Activated B cell treated with CpG ODN at 0.5 μM for 24 hours (primary cell): ENCODE data around the gene SMIM20. TPM values are rescaled to one million over a fixed set of nuclear protein-coding genes. Genes with fewer than 3 reads are reported as not detected.

ENCODE experiments used
- ATAC-seq: fragments of 200-7000 bp; cut with Tn5 transposase; one replicate; pipeline ENCODE4 v1.10.0; 2021; ENCODE audit warnings: low read depth, mild to moderate bottlenecking, moderate library complexity
- CTCF ChIA-PET: fragments of 350-600 bp; sonication (Branson Sonifier 250); formaldehyde crosslinking; loops from one replicate; lab custom pipeline; 2021; ENCODE audit warnings: antibody characterized with exemption; lab: Charles Lee
- POLR2A ChIA-PET: fragments of 350-600 bp; sonication (Branson Sonifier 250); formaldehyde crosslinking; loops from one replicate; lab custom pipeline; 2021; ENCODE audit warnings: antibody characterized with exemption; lab: Charles Lee
- DNase-seq: peaks from one replicate; pipeline ENCODE4 v3.0.0; 2022
- H3K27ac Mint-ChIP-seq: one replicate; pipeline ENCODE4 v1.8.0; 2020; ENCODE audit warnings: mixed read lengths
- H3K27me3 Mint-ChIP-seq: one replicate; pipeline ENCODE4 v1.8.0; 2021; ENCODE audit warnings: mixed read lengths
- H3K36me3 Mint-ChIP-seq: one replicate; pipeline ENCODE4 v1.8.0; 2021; ENCODE audit warnings: low read depth, mixed read lengths
- H3K4me1 Mint-ChIP-seq: one replicate; pipeline ENCODE4 v1.8.0; 2021; ENCODE audit warnings: mixed read lengths
- H3K4me3 Mint-ChIP-seq: one replicate; pipeline ENCODE4 v1.8.0; 2020; ENCODE audit warnings: mild to moderate bottlenecking, mixed read lengths
- H3K9me3 Mint-ChIP-seq: one replicate; pipeline ENCODE4 v1.8.0; 2020; ENCODE audit warnings: mixed read lengths
- CTCF ChIP-seq: fragments of 200-600 bp; IDR thresholded peaks from one replicate; pipeline ENCODE4 v1.8.0; 2022; ENCODE audit warnings: antibody characterized with exemption, mild to moderate bottlenecking
- intact Hi-C: fragments of 100-400 bp; cut with micrococcal nuclease; formaldehyde crosslinking; loops from one replicate; pipeline ENCODE4 v1.15.1; 2024
- total RNA-seq: library from RNA; stranded (reverse); gene quantifications from 2 replicates; pipeline ENCODE4 v1.2.3, GENCODE V29; 2022

The SMIM20 gene
- total RNA-seq, 1 donor from 2014 or later: 18.7 TPM

- intact Hi-C loops: no loop called here
- Mint-ChIP-seq H3K27ac (no peak overlapping the region), H3K4me3 (no peak overlapping the region), H3K36me3 (no peaks in the 10 kb centered on the region), H3K9me3 (no peaks in the 10 kb centered on the region), H3K27me3 (peaks cover 2% of the 10 kb centered on the region), H3K4me1 (no peaks in the 10 kb centered on the region)
- POLR2A ChIA-PET: no interaction called here
- DNase-seq (no peak), ATAC-seq (no peak)
- CTCF ChIA-PET: no interaction called here
- no peak for TF ChIP-seq CTCF
Measured at GRCh38 chr4:25958110-25958509, 44.1 kb downstream of the SMIM20 start.

GRCh38 chr4:25962393-25962792 lies 48.4 kb downstream of the SMIM20 start:
- Mint-ChIP-seq H3K27ac (no peak overlapping the region), H3K27me3 (no peaks in the 10 kb centered on the region), H3K9me3 (no peaks in the 10 kb centered on the region), H3K4me1 (no peaks in the 10 kb centered on the region), H3K4me3 (no peak overlapping the region), H3K36me3 (no peaks in the 10 kb centered on the region)
- ATAC-seq: no peak
- CTCF ChIA-PET: no interaction called here
- POLR2A ChIA-PET: no interaction called here
- no peak for TF ChIP-seq CTCF
- intact Hi-C loops: no loop called here
- DNase-seq: no peak

DNA sequence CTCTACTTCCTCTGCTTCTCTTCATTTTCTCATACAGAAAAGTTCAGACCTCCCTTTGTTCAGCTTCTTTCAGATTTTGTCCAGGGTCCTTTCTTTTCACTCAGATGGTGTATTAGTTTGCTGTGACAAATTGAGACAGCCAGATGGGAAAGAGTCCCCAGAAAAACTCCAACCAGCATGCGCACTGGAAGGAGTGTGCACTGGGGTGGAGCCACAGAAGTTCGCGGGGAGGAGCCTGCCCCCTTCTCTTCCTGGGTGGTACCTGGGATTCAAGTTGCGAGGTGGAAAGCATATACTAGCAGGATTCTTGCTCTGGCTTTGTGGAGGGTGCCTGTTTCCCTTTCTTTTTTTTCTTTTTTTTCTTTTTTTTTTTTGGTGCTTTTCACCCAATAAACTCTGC lies 51.6 kb downstream of the SMIM20 start:
- Mint-ChIP-seq H3K4me1 (peaks cover 24% of the 10 kb centered on the region), H3K27ac (no peak overlapping the region), H3K27me3 (no peaks in the 10 kb centered on the region), H3K36me3 (no peaks in the 10 kb centered on the region), H3K9me3 (no peaks in the 10 kb centered on the region), H3K4me3 (no peak overlapping the region)
- no peak for TF ChIP-seq CTCF
- POLR2A ChIA-PET: no interaction called here
- ATAC-seq (no peak), DNase-seq (no peak)
- CTCF ChIA-PET: no interaction called here
- intact Hi-C loops: no loop called here

DNA sequence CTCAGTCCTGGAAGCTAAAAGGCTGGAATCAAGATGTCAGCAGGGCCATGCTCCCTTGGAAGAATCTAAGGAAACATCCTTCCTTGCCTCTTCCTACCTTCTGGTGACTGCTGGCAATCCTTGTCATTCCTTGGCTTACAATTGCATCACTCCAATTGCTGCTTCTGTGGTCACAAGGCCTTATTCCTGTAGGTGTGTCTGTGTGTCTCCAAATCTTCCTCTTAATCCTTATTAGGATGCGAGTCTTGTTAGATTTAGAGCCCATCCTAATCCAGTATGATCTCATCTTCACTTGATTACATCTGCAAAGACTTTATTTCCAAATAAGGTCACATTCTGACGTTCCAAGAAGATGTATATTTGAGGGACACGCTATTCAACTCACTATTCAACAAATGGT lies 52.2 kb downstream of the SMIM20 start:
- TF ChIP-seq CTCF: no peak
- no peaks in the 10 kb centered on the region for H3K27me3 Mint-ChIP-seq
- CTCF ChIA-PET: no interaction called here
- H3K4me3 Mint-ChIP-seq: no peak overlapping the region
- ATAC-seq: no peak
- H3K9me3 Mint-ChIP-seq: no peaks in the 10 kb centered on the region
- no peak for DNase-seq
- H3K27ac Mint-ChIP-seq: no peak overlapping the region
- H3K36me3 Mint-ChIP-seq: no peaks in the 10 kb centered on the region
- peaks cover 24% of the 10 kb centered on the region for H3K4me1 Mint-ChIP-seq
- POLR2A ChIA-PET: no interaction called here
- intact Hi-C loops: no loop called here

DNA sequence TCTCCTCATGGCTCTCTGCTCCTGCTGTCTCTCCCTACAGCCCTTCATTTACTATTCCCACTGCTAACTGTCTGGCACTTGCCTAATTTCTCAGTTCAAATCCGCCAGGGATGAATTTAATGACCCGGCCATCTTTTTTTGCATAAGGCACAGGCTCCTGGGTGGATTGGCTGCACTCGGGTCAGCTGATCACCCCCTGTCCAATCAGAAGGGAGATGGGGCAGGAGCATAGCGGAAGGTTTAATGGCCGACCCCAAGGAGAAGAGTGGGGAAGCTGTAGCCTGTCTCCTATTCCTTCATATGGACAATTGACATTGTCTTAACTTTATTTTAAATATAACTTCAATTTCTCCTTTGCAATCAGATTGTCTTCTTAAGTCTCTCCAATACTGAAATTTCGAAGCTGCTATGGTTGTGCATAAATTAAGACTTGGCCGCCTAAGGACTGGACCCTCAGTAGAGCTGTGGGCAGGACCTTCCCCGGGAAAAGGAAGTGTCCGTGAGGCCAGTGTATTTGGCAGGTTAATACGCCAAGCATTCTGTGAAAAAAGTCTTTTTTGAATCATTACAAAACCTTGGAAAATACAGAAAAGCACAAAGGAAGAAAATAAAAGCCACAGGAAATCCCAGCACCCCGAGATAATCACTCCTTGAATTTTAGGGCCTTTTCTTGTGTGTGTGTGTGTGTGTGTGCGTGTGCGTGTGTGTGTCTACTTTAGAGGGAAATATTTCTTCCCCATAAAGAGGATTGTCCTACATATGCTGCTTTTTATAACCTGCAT lies 55.5 kb downstream of the SMIM20 start:
- H3K4me1 Mint-ChIP-seq: peaks cover 25% of the 10 kb centered on the region
- POLR2A ChIA-PET: no interaction called here
- H3K27ac Mint-ChIP-seq: peak overlapping the region; percentile 12
- H3K27me3 Mint-ChIP-seq: no peaks in the 10 kb centered on the region
- ATAC-seq (no peak), DNase-seq (no peak)
- no peak for TF ChIP-seq CTCF
- H3K9me3 Mint-ChIP-seq: no peaks in the 10 kb centered on the region
- intact Hi-C loops: no loop called here
- no peaks in the 10 kb centered on the region for H3K36me3 Mint-ChIP-seq
- CTCF ChIA-PET: interaction anchor here (3.6 kb wide), 1 partner anchor 18 kb away, joined by 19 read pairs; no protein-coding TSS in a partner anchor
- peak overlapping the region; percentile 54 for H3K4me3 Mint-ChIP-seq
